ENCODE data around the gene DNASE1L3.
"Not testable (repeated sequence)": the region's sequence is repeated elsewhere in the genome, so short reads cannot be mapped to it uniquely, and the experiment has no call there.

Gene DNASE1L3
- total RNA-seq, result 0 reads per million in 9 experiments

- no peak for ATAC-seq (replicated peaks)
- no peaks in the 10 kb centered on the region for H3K9me3 Mint-ChIP-seq
- peaks cover 4 to 9% of the 10 kb centered on the region in 2 donors for H3K4me1 Mint-ChIP-seq (ENCODE audit: low read depth in 2 of 2)
- H3K4me3 Mint-ChIP-seq, result no peak within 1 kb of the TSS
- H3K27me3 Mint-ChIP-seq, result peaks cover 18 to 43% of the 10 kb centered on the region in 2 donors
- H3K27ac Mint-ChIP-seq, result no peak within 1 kb of the TSS
- DNase-seq, result no peak
- no peaks in the 10 kb centered on the region for H3K36me3 Mint-ChIP-seq (ENCODE audit: insufficient read depth)
These were observed at the start of gene DNASE1L3 for GRCh38 chr3:58210761-58211460. TSS of gene DNASE1L3 (minus strand) at chr3:58210972. CDS start at chr3:58210906, 66 bp downstream.

DNA sequence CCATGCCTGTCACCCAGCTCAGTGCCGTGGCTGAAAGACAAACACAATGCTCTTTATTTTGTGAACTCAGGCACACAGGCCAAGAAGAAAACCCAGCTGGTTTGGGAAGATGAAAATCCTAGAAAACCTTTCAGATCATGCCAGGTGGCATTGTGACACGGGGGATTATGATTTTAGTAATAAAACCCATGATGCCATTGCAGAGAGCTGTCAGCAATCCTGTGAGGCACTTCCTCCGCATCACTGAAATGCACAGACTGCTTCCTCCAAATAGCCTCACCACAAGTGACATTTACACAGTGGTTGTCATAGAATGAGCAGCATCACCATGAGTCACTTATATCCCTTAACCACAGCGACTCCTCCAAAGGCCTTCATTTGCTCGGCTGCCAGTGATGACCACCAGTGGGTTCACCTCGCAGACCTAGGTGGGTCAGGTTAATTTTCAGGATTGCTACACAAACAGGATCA, 49.5 kb upstream of the DNASE1L3 start:
- Mint-ChIP-seq H3K36me3 (ENCODE audit: insufficient read depth) (peaks cover 8% of the 10 kb centered on the region), H3K9me3 (no peaks in the 10 kb centered on the region), H3K4me3 (no peak overlapping the region), H3K4me1 (ENCODE audit: low read depth in 2 of 2) (peaks cover 0 to 4% of the 10 kb centered on the region in 2 donors), H3K27ac (no peak overlapping the region), H3K27me3 (no peaks in the 10 kb centered on the region)
- DNase-seq (no peak), ATAC-seq (replicated peaks) (no peak)

DNA sequence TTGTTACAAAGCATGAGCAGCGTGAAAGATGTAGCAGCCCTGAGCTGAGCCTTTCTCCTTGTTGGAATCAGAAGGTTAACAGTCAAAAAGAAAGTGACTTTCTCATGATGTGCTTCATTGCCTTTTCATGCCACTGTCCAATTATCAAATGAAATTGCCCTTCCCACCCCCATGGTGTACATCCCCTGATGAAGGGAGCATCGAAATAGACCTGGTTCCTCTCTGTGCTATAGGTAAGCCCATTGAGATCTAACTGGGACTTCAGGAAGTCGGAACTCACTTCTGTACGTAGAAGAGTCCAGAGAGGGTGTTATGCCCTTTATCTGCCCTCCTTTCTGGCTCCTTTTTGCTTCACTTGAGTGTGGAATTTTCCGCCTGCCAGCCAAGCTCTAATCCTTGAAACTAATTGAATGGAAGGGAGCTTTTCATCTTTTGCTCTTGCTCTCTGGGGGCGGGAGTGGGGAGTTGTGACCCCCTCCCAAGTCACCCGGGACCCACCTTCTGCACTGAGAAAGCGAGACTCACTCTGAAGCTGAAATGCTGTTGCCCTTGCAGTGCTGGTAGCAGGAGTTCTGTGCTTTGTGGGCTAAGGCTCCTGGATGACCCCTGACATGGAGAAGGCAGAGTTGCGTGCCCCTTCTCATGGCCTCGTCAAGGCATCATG, 47.8 kb upstream of the DNASE1L3 start:
- Mint-ChIP-seq H3K9me3 (no peaks in the 10 kb centered on the region), H3K36me3 (ENCODE audit: insufficient read depth) (peaks cover 8% of the 10 kb centered on the region), H3K4me1 (ENCODE audit: low read depth in 2 of 2) (peaks cover 0 to 4% of the 10 kb centered on the region in 2 donors), H3K4me3 (no peak overlapping the region), H3K27me3 (no peaks in the 10 kb centered on the region), H3K27ac (no peak overlapping the region)
- ATAC-seq (replicated peaks), result no peak
- DNase-seq, result no peak

DNA sequence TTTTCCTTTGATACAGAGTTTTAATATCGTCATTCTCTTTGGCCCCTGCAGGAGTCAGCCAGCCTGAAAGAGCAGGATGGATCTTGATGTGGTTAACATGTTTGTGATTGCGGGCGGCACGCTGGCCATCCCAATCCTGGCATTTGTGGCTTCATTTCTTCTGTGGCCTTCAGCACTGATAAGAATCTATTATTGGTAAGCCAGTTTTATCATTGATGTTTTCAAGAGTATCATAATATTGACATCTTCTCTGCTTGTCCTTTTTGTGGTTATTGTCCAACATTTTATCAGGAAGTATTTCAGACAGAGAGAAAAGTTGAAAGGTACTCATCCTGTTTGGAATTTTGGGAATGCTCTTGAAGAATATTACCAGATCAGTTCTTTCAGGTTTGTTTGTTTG, 45.7 kb upstream of the DNASE1L3 start:
- ATAC-seq (replicated peaks) (no peak), DNase-seq (no peak)
- Mint-ChIP-seq H3K36me3 (ENCODE audit: insufficient read depth) (peaks cover 10% of the 10 kb centered on the region), H3K27ac (peak overlapping the region in 1 of 2 donors; percentile 9), H3K9me3 (no peaks in the 10 kb centered on the region), H3K4me3 (no peak overlapping the region), H3K4me1 (ENCODE audit: low read depth in 2 of 2) (peaks cover 3 to 12% of the 10 kb centered on the region in 2 donors), H3K27me3 (no peaks in the 10 kb centered on the region)

DNA sequence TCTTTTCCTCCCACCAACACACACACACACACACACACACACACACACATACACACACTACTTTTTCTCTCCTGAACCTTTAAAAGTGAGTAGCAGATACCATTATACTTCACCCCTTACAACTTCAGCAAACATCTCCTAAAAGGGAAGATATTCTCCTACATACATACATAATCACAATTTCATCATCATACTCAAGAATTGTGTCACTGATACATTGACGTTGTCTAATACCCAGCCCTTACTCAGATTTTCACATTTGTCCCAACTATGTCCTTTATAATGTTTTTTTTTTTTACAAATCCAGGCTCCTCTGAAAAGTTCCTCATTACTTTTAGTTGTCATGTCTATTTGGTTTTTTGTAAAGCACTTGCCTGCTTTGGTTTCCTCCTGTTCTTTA, 45.3 kb upstream of the DNASE1L3 start:
- no peaks in the 10 kb centered on the region for H3K9me3 Mint-ChIP-seq
- no peaks in the 10 kb centered on the region for H3K27me3 Mint-ChIP-seq
- peak overlapping the region in 1 of 2 donors; percentile 9 for H3K27ac Mint-ChIP-seq
- H3K4me3 Mint-ChIP-seq, result no peak overlapping the region
- peaks cover 3 to 12% of the 10 kb centered on the region in 2 donors for H3K4me1 Mint-ChIP-seq (ENCODE audit: low read depth in 2 of 2)
- peaks cover 10% of the 10 kb centered on the region for H3K36me3 Mint-ChIP-seq (ENCODE audit: insufficient read depth)
- DNase-seq (no peak), ATAC-seq (replicated peaks) (no peak)

GRCh38 chr3:58254144-58254543, 43.4 kb upstream of the DNASE1L3 start:
- H3K27ac Mint-ChIP-seq, result no peak overlapping the region
- no peak overlapping the region for H3K4me3 Mint-ChIP-seq
- DNase-seq (no peak), ATAC-seq (replicated peaks) (no peak)
- H3K27me3 Mint-ChIP-seq, result no peaks in the 10 kb centered on the region
- H3K4me1 Mint-ChIP-seq (ENCODE audit: low read depth in 2 of 2), result peaks cover 11 to 20% of the 10 kb centered on the region in 2 donors
- no peaks in the 10 kb centered on the region for H3K9me3 Mint-ChIP-seq
- H3K36me3 Mint-ChIP-seq (ENCODE audit: insufficient read depth), result peaks cover 10% of the 10 kb centered on the region

- Mint-ChIP-seq H3K36me3 (ENCODE audit: insufficient read depth) (peaks cover 3% of the 10 kb centered on the region), H3K27me3 (no peaks in the 10 kb centered on the region), H3K4me3 (no peak overlapping the region), H3K4me1 (ENCODE audit: low read depth in 2 of 2) (peaks cover 11 to 20% of the 10 kb centered on the region in 2 donors), H3K9me3 (no peaks in the 10 kb centered on the region), H3K27ac (peak overlapping the region in 1 of 2 donors; percentile 62)
- ATAC-seq (replicated peaks) (no peak), DNase-seq (no peak)
These were observed 40.9 kb upstream of the DNASE1L3 start for GRCh38 chr3:58251631-58252035.

- peaks cover 3% of the 10 kb centered on the region for H3K36me3 Mint-ChIP-seq (ENCODE audit: insufficient read depth)
- no peak for ATAC-seq (replicated peaks)
- no peak for DNase-seq
- peak overlapping the region; percentile 17 to 33 for H3K27ac Mint-ChIP-seq
- no peaks in the 10 kb centered on the region for H3K27me3 Mint-ChIP-seq
- H3K4me3 Mint-ChIP-seq, result no peak overlapping the region
- H3K4me1 Mint-ChIP-seq (ENCODE audit: low read depth in 2 of 2), result peaks cover 11 to 16% of the 10 kb centered on the region in 2 donors
- H3K9me3 Mint-ChIP-seq, result no peaks in the 10 kb centered on the region
These were observed 39.4 kb upstream of the DNASE1L3 start for GRCh38 chr3:58250093-58250707.

DNA sequence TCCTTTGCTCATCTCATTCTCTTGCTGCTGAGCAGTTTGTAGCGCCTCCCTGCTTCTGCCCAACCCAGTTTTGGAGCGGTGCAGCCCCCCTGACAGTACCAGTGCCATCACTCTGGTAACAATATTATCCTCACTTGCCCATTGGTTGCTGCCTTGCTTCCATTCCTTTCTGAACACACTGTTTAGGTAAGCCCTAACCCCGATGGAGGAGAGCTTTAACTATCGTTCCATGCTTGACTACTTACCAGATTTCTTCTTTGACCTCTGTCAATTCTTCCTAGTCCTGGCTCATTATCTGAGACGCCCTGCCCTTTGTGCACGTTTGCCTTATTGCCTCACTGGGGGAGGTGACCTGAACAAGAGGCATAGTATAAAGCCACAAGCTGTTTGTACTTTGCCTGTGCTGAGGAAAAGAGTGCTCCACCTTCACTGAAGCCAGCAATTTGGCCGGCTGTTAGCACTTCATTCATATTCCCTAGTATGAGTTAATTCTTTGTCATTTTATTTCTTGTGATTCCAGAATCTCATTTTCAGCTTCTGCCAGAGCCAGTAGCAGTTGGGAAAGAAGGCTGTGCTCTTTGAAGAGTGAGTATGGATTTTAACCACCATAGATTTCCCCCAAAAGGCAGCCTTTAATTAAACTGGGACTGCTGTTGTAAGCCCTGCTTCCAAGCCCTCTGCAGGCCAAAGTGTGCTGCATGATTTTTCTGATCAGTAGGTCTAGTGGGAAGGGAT, 38.8 kb upstream of the DNASE1L3 start:
- Mint-ChIP-seq H3K4me1 (ENCODE audit: low read depth in 2 of 2) (peaks cover 11 to 16% of the 10 kb centered on the region in 2 donors), H3K9me3 (no peaks in the 10 kb centered on the region), H3K27ac (peak overlapping the region; percentile 17 to 41), H3K4me3 (no peak overlapping the region), H3K27me3 (no peaks in the 10 kb centered on the region), H3K36me3 (ENCODE audit: insufficient read depth) (peaks cover 3% of the 10 kb centered on the region)
- DNase-seq (no peak), ATAC-seq (replicated peaks) (no peak)

GRCh38 chr3:58246148-58247047, 35.6 kb upstream of the DNASE1L3 start:
- Mint-ChIP-seq H3K4me3 (no peak overlapping the region), H3K4me1 (ENCODE audit: low read depth in 2 of 2) (peaks cover 14 to 20% of the 10 kb centered on the region in 2 donors), H3K9me3 (no peaks in the 10 kb centered on the region), H3K36me3 (ENCODE audit: insufficient read depth) (no peaks in the 10 kb centered on the region), H3K27me3 (no peaks in the 10 kb centered on the region), H3K27ac (no peak overlapping the region)
- DNase-seq, result no peak
- no peak for ATAC-seq (replicated peaks)

GRCh38 chr3:58243976-58244585, 33.3 kb upstream of the DNASE1L3 start:
- H3K27ac Mint-ChIP-seq, result no peak overlapping the region
- ATAC-seq (replicated peaks), result no peak

DNA sequence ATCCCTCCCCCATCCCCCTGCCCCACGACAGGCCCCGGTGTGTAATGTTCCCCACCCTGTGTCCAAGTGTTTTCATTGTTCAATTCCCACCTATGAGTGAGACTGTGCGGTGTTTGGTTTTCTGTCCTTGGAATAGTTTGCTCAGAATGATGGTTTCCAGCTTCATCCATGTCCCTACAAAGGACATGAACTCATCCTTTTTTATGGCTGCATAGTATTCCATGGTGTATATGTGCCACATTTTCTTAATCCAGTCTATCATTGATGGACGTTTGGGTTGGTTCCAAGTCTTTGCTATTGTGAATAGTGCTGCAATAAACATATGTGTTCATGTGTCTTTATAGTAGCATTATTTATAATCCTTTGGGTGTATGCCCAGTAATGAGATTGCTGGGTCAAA, 32.1 kb upstream of the DNASE1L3 start:
- H3K4me3 Mint-ChIP-seq; DNase-seq; H3K27ac Mint-ChIP-seq; H3K27me3 Mint-ChIP-seq; ATAC-seq (replicated peaks); H3K9me3 Mint-ChIP-seq; H3K36me3 Mint-ChIP-seq (ENCODE audit: insufficient read depth): not testable (repeated sequence)
- H3K4me1 Mint-ChIP-seq (ENCODE audit: low read depth in 2 of 2), result peaks cover 13 to 30% of the 10 kb centered on the region in 2 donors

More at GRCh38 chr3:58243976-58244585, 33.3 kb upstream of the DNASE1L3 start:
- Mint-ChIP-seq H3K4me3 (no peak overlapping the region), H3K9me3 (no peaks in the 10 kb centered on the region), H3K36me3 (ENCODE audit: insufficient read depth) (no peaks in the 10 kb centered on the region), H3K4me1 (ENCODE audit: low read depth in 2 of 2) (peaks cover 8 to 20% of the 10 kb centered on the region in 2 donors), H3K27me3 (no peaks in the 10 kb centered on the region)
- no peak for DNase-seq
